DMS 273 (cell line): ENCODE results near the gene BANK1.
"Not testable (repeated sequence)": the region's sequence is repeated elsewhere in the genome, so short reads cannot be mapped to it uniquely, and the experiment has no call there.

Experiments
- DNase-seq: peaks from one replicate; lab custom pipeline; 2025; ENCODE audit not compliant: unreplicated experiment; lab: John Stamatoyannopoulos, UW

Gene BANK1

GRCh38 chr4:101885574-101885973 lies 95.0 kb downstream of the BANK1 start:
- DNase-seq = no peak

GRCh38 chr4:101886826-101887225 lies 96.3 kb downstream of the BANK1 start:
- DNase-seq = no peak

GRCh38 chr4:101888472-101888871 lies 97.9 kb downstream of the BANK1 start:
- DNase-seq = no peak

GRCh38 chr4:101905527-101905926 lies 115.0 kb downstream of the BANK1 start:
- not testable (repeated sequence) for DNase-seq

GRCh38 chr4:101910786-101911373 lies 120.3 kb downstream of the BANK1 start:
- DNase-seq = peak; percentile 8

GRCh38 chr4:101911616-101912015 lies 121.1 kb downstream of the BANK1 start:
- DNase-seq = peak; percentile 38

- peak; percentile 87 for DNase-seq
These were observed 124.2 kb downstream of the BANK1 start for GRCh38 chr4:101914761-101915160.

GRCh38 chr4:101919373-101919977 lies 128.9 kb downstream of the BANK1 start:
- DNase-seq = no peak

GRCh38 chr4:101921370-101921769 lies 130.8 kb downstream of the BANK1 start:
- peak; percentile 2 for DNase-seq

- DNase-seq = no peak
These were observed 141.1 kb downstream of the BANK1 start for GRCh38 chr4:101931619-101932018.

GRCh38 chr4:101933855-101934254 lies 143.3 kb downstream of the BANK1 start:
- DNase-seq = no peak

- DNase-seq = no peak
These were observed 148.3 kb downstream of the BANK1 start for GRCh38 chr4:101938836-101939235.

GRCh38 chr4:101941816-101942358 lies 151.4 kb downstream of the BANK1 start:
- no peak for DNase-seq

GRCh38 chr4:101942891-101943290 lies 152.4 kb downstream of the BANK1 start:
- DNase-seq = no peak

- DNase-seq = no peak
These were observed 154.1 kb downstream of the BANK1 start for GRCh38 chr4:101944649-101945048.

- no peak for DNase-seq
These were observed 157.5 kb downstream of the BANK1 start for GRCh38 chr4:101948055-101948454.

GRCh38 chr4:101948951-101949350 lies 158.4 kb downstream of the BANK1 start:
- no peak for DNase-seq

- no peak for DNase-seq
These were observed 159.9 kb downstream of the BANK1 start for GRCh38 chr4:101950258-101950979.

GRCh38 chr4:101952985-101953384 lies 162.5 kb downstream of the BANK1 start:
- DNase-seq = no peak

- peak; percentile 10 for DNase-seq
These were observed 163.4 kb downstream of the BANK1 start for GRCh38 chr4:101953949-101954348.

GRCh38 chr4:101954351-101954750 lies 163.8 kb downstream of the BANK1 start:
- DNase-seq = peak; percentile 9
